ENCODE data around the gene ZNF618.

ZNF618 gene

GRCh38 chr9:113922160-113922559 is 46.1 kb downstream of the ZNF618 start:
- Histone ChIP-seq H3K4me1 (ENCODE audit: insufficient read depth, low read length) (no peaks in the 10 kb centered on the region), H3K9me3 (ENCODE audit: insufficient read depth, low read length, severe bottlenecking) (no peaks in the 10 kb centered on the region), H2AFZ (ENCODE audit: low read depth, low read length) (no peak overlapping the region), H3K36me3 (ENCODE audit: insufficient read depth, low read length) (no peaks in the 10 kb centered on the region), H3K4me2 (ENCODE audit: insufficient read depth, low read length) (no peak overlapping the region), H3K4me3 (ENCODE audit: low read depth in 1 of 2, low read length in 2 of 2) (no peak overlapping the region), H3K27me3 (ENCODE audit: insufficient read depth, low read length, poor library complexity) (no peaks in the 10 kb centered on the region), H3K79me2 (ENCODE audit: insufficient read depth, low read length) (no peaks in the 10 kb centered on the region), H3K27ac (ENCODE audit: low read length) (no peak overlapping the region), H3K9ac (ENCODE audit: low read depth, low read length) (no peak overlapping the region), H4K20me1 (ENCODE audit: insufficient read depth, low read length) (no peaks in the 10 kb centered on the region)
- DNase-seq (no peak), ATAC-seq (ENCODE audit: insufficient read depth, low read depth) (no peak)
- TF ChIP-seq EZH2 (IDR thresholded peaks at IDR 0.05; ENCODE audit: borderline replicate concordance, low read depth, low read length, severe bottlenecking) (no peak), CTCF (IDR thresholded peaks at IDR 0.05; ENCODE audit: borderline replicate concordance, extremely low read depth, low read length, poor library complexity, severe bottlenecking) (no peak)

- Histone ChIP-seq H3K4me3 (ENCODE audit: low read depth in 1 of 2, low read length in 2 of 2) (no peak overlapping the region), H3K9ac (ENCODE audit: low read depth, low read length) (no peak overlapping the region), H3K79me2 (ENCODE audit: insufficient read depth, low read length) (no peaks in the 10 kb centered on the region), H3K36me3 (ENCODE audit: insufficient read depth, low read length) (no peaks in the 10 kb centered on the region), H3K27me3 (ENCODE audit: insufficient read depth, low read length, poor library complexity) (no peaks in the 10 kb centered on the region), H3K27ac (ENCODE audit: low read length) (no peak overlapping the region), H3K4me1 (ENCODE audit: insufficient read depth, low read length) (no peaks in the 10 kb centered on the region), H2AFZ (ENCODE audit: low read depth, low read length) (no peak overlapping the region), H3K4me2 (ENCODE audit: insufficient read depth, low read length) (no peak overlapping the region), H4K20me1 (ENCODE audit: insufficient read depth, low read length) (no peaks in the 10 kb centered on the region), H3K9me3 (ENCODE audit: insufficient read depth, low read length, severe bottlenecking) (no peaks in the 10 kb centered on the region)
- DNase-seq: no peak
- TF ChIP-seq EZH2 (IDR thresholded peaks at IDR 0.05; ENCODE audit: borderline replicate concordance, low read depth, low read length, severe bottlenecking) (no peak), CTCF (IDR thresholded peaks at IDR 0.05; ENCODE audit: borderline replicate concordance, extremely low read depth, low read length, poor library complexity, severe bottlenecking) (no peak)
- no peak for ATAC-seq (ENCODE audit: insufficient read depth, low read depth)
These were observed 50.1 kb downstream of the ZNF618 start for GRCh38 chr9:113926211-113926610.

GRCh38 chr9:113927277-113927676 is 51.2 kb downstream of the ZNF618 start:
- H4K20me1 ChIP-seq (ENCODE audit: insufficient read depth, low read length): no peaks in the 10 kb centered on the region
- no peaks in the 10 kb centered on the region for H3K9me3 ChIP-seq (ENCODE audit: insufficient read depth, low read length, severe bottlenecking)

More at GRCh38 chr9:113927277-113927676, 51.2 kb downstream of the ZNF618 start:
- H3K79me2 ChIP-seq (ENCODE audit: insufficient read depth, low read length): no peaks in the 10 kb centered on the region
- no peaks in the 10 kb centered on the region for H3K27me3 ChIP-seq (ENCODE audit: insufficient read depth, low read length, poor library complexity)
- TF ChIP-seq EZH2 (IDR thresholded peaks at IDR 0.05; ENCODE audit: borderline replicate concordance, low read depth, low read length, severe bottlenecking) (no peak), CTCF (IDR thresholded peaks at IDR 0.05; ENCODE audit: borderline replicate concordance, extremely low read depth, low read length, poor library complexity, severe bottlenecking) (no peak)
- no peak for DNase-seq
- H3K9ac ChIP-seq (ENCODE audit: low read depth, low read length): no peak overlapping the region
- ATAC-seq (ENCODE audit: insufficient read depth, low read depth): no peak
- no peak overlapping the region for H3K4me2 ChIP-seq (ENCODE audit: insufficient read depth, low read length)
- no peak overlapping the region for H3K27ac ChIP-seq (ENCODE audit: low read length)
- H3K36me3 ChIP-seq (ENCODE audit: insufficient read depth, low read length): no peaks in the 10 kb centered on the region
- no peak overlapping the region for H2AFZ ChIP-seq (ENCODE audit: low read depth, low read length)
- no peak overlapping the region for H3K4me3 ChIP-seq (ENCODE audit: low read depth in 1 of 2, low read length in 2 of 2)
- H3K4me1 ChIP-seq (ENCODE audit: insufficient read depth, low read length): no peaks in the 10 kb centered on the region
